Large intestine (tissue), 3 donors: Measurements from ENCODE around the gene UROD. TPM values are rescaled to one million over a fixed set of nuclear protein-coding genes. Genes with fewer than 3 reads are reported as not detected.
"Not testable (repeated sequence)": the region's sequence is repeated elsewhere in the genome, so short reads cannot be mapped to it uniquely, and the experiment has no call there.

ENCODE experiments used
- DNase-seq, 2 donors: peaks; one replicate each; pipeline versions ENCODE4 v3.0.0 to v3.0.0-alpha.2; 2013
- H3K27ac ChIP-seq: one replicate; pipeline ENCODE4 v1.5.1; 2013; ENCODE audit warnings: low read length
- H3K27me3 ChIP-seq: 2 replicates; pipeline ENCODE4 v1.6.1; 2013; ENCODE audit warnings: low read length; ENCODE audit not compliant: control insufficient read depth, insufficient read depth
- H3K36me3 ChIP-seq: 2 replicates; pipeline ENCODE4 v1.6.1; 2013; ENCODE audit warnings: low read length; ENCODE audit not compliant: control insufficient read depth, insufficient read depth
- H3K4me1 ChIP-seq: one replicate; pipeline ENCODE4 v1.6.1; 2013; ENCODE audit warnings: low read length; ENCODE audit not compliant: control insufficient read depth, insufficient read depth
- H3K4me3 ChIP-seq: one replicate; pipeline ENCODE4 v1.5.1; 2013; ENCODE audit warnings: low read length
- H3K9me3 ChIP-seq: one replicate; pipeline ENCODE4 v1.6.1; 2013; ENCODE audit warnings: mild to moderate bottlenecking, low read depth, low read length, moderate library complexity; ENCODE audit not compliant: control insufficient read depth
- WGBS: methylation state at CpG from one replicate; pipeline ENCODE4 v1.1.5; 2013; ENCODE audit warnings: low lambda C conversion rate; ENCODE audit not compliant: insufficient coverage; 5-methylcytosine and 5-hydroxymethylcytosine counted together
- polyA plus RNA-seq: library from polyadenylated mRNA; unstranded; fragments of 120-200 nt; gene quantifications from one replicate; pipeline ENCODE4 v1.2.1, GENCODE V29; 2013

UROD gene
- polyA plus RNA-seq, 1 donor = 76.3 TPM

DNA sequence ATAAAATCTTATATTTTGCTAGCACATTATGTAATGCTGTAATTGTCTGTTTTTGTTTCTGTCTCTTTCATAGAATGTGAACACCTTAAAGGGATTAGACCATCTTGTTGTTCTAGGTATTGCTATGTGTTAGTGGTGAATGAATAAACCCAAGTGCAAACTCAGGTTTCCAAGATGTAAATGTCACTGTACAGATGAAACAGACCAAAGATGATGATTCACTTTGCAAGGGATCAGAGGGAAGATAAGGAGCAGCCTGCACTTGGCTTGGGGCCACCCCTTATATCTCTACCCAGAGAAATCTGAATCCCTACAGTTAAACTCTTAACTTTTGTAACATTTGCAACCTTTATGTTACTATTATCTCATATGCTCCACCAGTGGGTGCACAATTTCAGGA, 25.4 kb downstream of the UROD start:
- Histone ChIP-seq H3K27ac (no peak overlapping the region), H3K9me3 (no peaks in the 10 kb centered on the region), H3K27me3 (no peaks in the 10 kb centered on the region), H3K36me3 (peaks cover 10% of the 10 kb centered on the region), H3K4me1 (peaks cover 22% of the 10 kb centered on the region), H3K4me3 (no peak overlapping the region)
- no peak for DNase-seq

GRCh38 chr1:45038240-45038639, 26.2 kb downstream of the UROD start:
- peaks cover 14% of the 10 kb centered on the region for H3K36me3 ChIP-seq
- H3K27me3 ChIP-seq = no peaks in the 10 kb centered on the region
- no peak overlapping the region for H3K27ac ChIP-seq
- no CpG with 5 or more reads among the region's 2 CpGs for WGBS
- H3K4me3 ChIP-seq = no peak overlapping the region
- DNase-seq = no peak
- no peaks in the 10 kb centered on the region for H3K9me3 ChIP-seq
- H3K4me1 ChIP-seq = peaks cover 22% of the 10 kb centered on the region

GRCh38 chr1:45038661-45039364, 26.8 kb downstream of the UROD start:
- no peaks in the 10 kb centered on the region for H3K27me3 ChIP-seq
- no peaks in the 10 kb centered on the region for H3K9me3 ChIP-seq
- H3K36me3 ChIP-seq = peaks cover 10% of the 10 kb centered on the region
- WGBS = no CpG with 5 or more reads among the region's 8 CpGs
- H3K27ac ChIP-seq = no peak overlapping the region
- DNase-seq = no peak
- peaks cover 22% of the 10 kb centered on the region for H3K4me1 ChIP-seq
- H3K4me3 ChIP-seq = no peak overlapping the region

DNA sequence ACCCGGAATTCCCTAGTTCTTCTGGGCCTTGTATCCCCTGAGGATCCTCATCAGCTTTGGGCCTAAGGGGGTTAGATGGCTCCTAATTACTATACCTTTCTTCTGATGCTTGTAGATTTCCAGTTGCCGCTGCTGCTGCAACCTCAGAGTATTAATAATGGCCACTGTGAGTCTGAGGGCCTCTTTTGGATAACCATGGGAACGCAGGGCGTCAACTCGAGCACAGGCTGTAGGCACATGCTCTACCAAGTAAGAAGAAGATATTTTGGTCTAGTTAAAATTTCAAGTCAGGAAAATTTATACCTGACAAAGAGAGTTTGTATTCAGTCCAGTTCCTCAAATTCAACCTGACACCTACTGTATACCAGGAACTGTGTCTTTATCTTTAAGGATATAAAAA, 28.2 kb downstream of the UROD start:
- H3K9me3 ChIP-seq = no peaks in the 10 kb centered on the region
- no peaks in the 10 kb centered on the region for H3K27me3 ChIP-seq
- H3K27ac ChIP-seq = no peak overlapping the region
- WGBS = no CpG with 5 or more reads among the region's 5 CpGs
- H3K36me3 ChIP-seq = peaks cover 10% of the 10 kb centered on the region
- no peak overlapping the region for H3K4me3 ChIP-seq
- no peak for DNase-seq
- H3K4me1 ChIP-seq = peaks cover 22% of the 10 kb centered on the region

DNA sequence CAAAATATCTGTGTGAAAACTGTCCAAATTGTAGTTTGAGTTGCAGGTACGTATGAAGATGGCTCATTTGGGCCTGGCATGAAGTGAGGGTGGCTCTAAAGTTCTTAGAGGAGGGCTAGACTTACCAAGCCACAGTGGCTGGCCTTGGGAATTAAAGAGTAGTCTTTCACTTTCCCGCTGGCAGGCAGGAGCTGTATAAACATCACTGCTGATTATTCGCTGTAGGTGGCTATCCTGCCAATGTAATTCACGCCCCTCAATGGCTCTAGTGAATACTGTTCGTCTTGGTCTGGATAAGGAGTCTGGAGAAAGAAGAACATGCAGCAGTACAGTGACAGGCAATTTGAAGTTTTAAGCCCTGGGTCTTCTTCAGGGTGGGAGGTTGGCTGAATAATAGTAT, 31.0 kb downstream of the UROD start:
- Histone ChIP-seq H3K4me1 (peaks cover 3% of the 10 kb centered on the region), H3K27me3 (no peaks in the 10 kb centered on the region), H3K27ac (no peak overlapping the region), H3K36me3 (peaks cover 10% of the 10 kb centered on the region), H3K4me3 (no peak overlapping the region), H3K9me3 (no peaks in the 10 kb centered on the region)
- no peak for DNase-seq
- no CpG with 5 or more reads among the region's 5 CpGs for WGBS

GRCh38 chr1:45044916-45045315, 32.9 kb downstream of the UROD start:
- Histone ChIP-seq H3K27me3 (no peaks in the 10 kb centered on the region), H3K4me1 (no peaks in the 10 kb centered on the region), H3K27ac (no peak overlapping the region), H3K36me3 (peaks cover 10% of the 10 kb centered on the region), H3K9me3 (no peaks in the 10 kb centered on the region), H3K4me3 (no peak overlapping the region)
- no peak for DNase-seq
- WGBS = 100% methylated on average over 1 of the region's 1 CpG

DNA sequence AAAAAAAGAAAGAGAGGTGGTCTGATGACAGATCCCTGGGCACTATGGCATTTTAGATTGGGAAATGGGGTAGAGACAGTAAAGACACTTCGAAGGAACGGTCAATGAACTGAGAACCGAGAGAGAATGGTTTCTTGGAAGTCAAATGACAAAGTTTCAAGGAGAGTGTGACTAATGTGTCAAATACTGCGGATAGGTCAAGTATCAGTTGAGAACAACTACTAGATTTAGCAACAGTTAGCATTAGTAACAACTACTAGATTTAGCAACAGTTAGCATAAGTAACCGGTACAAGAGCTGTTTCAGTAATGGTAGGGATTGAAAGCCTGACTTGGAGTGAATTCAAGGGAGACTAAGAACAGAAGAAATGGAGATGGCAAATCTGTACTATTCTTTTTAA, 35.0 kb downstream of the UROD start:
- DNase-seq = no peak
- peaks cover 10% of the 10 kb centered on the region for H3K36me3 ChIP-seq
- H3K4me1 ChIP-seq = peaks cover 6% of the 10 kb centered on the region
- H3K4me3 ChIP-seq = no peak overlapping the region
- H3K27me3 ChIP-seq = no peaks in the 10 kb centered on the region
- no peaks in the 10 kb centered on the region for H3K9me3 ChIP-seq
- 100% methylated on average over 1 of the region's 5 CpGs for WGBS
- no peak overlapping the region for H3K27ac ChIP-seq

DNA sequence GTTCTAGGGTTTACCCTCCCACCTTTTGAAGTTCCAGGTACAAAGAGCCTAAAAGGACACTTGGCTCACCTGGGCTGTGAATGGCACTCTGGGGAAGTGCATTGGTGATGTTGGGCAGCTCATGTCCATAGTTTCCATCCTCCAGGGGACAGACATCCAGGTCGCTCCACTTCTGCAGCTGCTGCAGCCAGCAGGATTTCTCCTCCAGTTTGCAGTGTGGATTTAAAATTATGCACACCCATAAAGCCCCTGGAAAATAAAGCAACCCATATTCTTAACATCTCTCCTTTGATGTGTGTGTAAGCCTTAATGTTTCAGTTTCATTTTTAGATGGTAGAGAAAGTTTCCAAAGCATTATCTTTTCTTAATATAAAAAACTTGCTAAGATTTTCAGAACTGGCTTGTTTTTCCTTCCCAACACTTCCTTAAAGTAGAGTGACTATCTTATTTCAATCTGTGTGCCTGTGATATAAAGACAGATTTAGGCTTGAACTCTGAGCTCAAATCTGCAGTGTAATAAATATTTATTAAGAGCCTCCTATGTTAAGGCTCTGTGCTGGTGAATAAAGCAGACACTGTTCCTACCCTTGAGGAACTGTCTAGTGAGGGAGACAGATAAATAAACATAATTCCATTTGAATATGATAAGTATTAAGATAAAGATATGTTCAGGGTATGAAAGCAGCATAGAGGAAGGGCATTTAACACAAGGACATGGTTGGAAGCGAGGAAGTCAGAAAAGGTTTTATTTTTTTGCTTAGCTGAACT, 39.1 kb downstream of the UROD start:
- Histone ChIP-seq H3K27me3 (no peaks in the 10 kb centered on the region), H3K4me1 (peaks cover 6% of the 10 kb centered on the region), H3K9me3 (no peaks in the 10 kb centered on the region), H3K36me3 (no peaks in the 10 kb centered on the region), H3K27ac (no peak overlapping the region), H3K4me3 (no peak overlapping the region)
- no CpG with 5 or more reads among the region's 2 CpGs for WGBS
- DNase-seq = peak in 1 of 2 donors; percentile 36

DNA sequence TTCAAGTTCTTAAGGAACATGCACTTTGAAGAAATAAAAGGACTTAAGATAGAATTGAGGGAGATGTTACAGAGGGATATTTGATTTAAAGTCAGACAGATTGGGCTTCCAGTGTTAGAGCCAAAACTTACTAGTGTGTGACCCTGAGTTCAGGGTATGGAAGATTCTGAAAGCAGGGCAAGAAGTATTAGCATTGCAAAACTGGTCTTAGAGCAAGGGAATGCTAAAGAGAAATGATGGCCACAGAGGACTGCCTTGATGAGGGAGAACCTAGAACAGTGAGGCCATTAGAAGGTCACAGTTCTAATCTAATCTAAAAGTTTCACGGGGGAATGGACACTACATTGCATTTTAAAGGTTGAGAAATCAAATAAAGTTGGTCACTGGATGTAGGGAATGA, 45.5 kb downstream of the UROD start:
- Histone ChIP-seq H3K27me3 (no peaks in the 10 kb centered on the region), H3K27ac (no peak overlapping the region), H3K4me3 (no peak overlapping the region), H3K9me3 (no peaks in the 10 kb centered on the region), H3K36me3 (peaks cover 9% of the 10 kb centered on the region), H3K4me1 (no peaks in the 10 kb centered on the region)
- WGBS = no CpG with 5 or more reads among the region's 1 CpG
- no peak for DNase-seq

- Histone ChIP-seq H3K27me3 (no peaks in the 10 kb centered on the region), H3K4me1 (no peaks in the 10 kb centered on the region), H3K9me3 (no peaks in the 10 kb centered on the region), H3K27ac (no peak overlapping the region), H3K36me3 (peaks cover 9% of the 10 kb centered on the region), H3K4me3 (no peak overlapping the region)
- no peak for DNase-seq
- WGBS = no CpG with 5 or more reads among the region's 2 CpGs
Observed at GRCh38 chr1:45059829-45060228, 47.8 kb downstream of the UROD start.

DNA sequence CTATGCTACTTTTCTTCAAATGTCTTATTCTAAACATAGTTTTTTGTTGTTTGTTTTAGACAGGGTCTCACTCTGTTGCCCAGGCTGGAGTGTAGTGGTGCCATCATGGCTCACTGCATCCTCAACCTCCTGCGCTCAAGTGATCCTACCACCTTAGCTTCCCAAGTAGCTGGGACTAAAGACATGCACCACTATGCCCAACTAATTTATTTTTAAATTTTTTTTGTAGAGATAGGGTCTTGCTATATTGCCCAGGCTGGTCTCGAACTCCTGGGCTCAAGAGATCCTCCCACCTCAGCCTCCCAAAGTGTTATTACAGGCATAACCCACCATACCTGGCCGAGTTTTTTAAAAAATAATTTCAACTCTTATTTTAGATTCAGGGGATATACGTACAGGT, 50.4 kb downstream of the UROD start:
- not testable (repeated sequence) for H3K36me3 ChIP-seq

More for the DNA sequence above, 50.4 kb downstream of the UROD start:
- not testable (repeated sequence) for DNase-seq, H3K4me3 ChIP-seq, H3K27ac ChIP-seq, H3K9me3 ChIP-seq, H3K27me3 ChIP-seq, H3K4me1 ChIP-seq
- 100% methylated on average over 1 of the region's 4 CpGs for WGBS
